Activated CD4-positive, alpha-beta T cell treated with anti-CD3 and anti-CD28 coated beads for 24 hours (primary cell): Measurements from ENCODE around the gene ISM2.

Experiments used
- DNase-seq, 2 donors: peaks; one replicate each; pipeline ENCODE4 v3.0.0-alpha.2; 2020; ENCODE audit warnings: low read depth in 2 of 2

Gene ISM2

GRCh38 chr14:77508249-77508648 is 9.6 kb upstream of the ISM2 start:
- DNase-seq = no peak

- no peak for DNase-seq
Measured at GRCh38 chr14:77507762-77508161, 9.1 kb upstream of the ISM2 start.

- no peak for DNase-seq
Measured at GRCh38 chr14:77505031-77505430, 6.4 kb upstream of the ISM2 start.

GRCh38 chr14:77503138-77503537 is 4.5 kb upstream of the ISM2 start:
- DNase-seq = no peak

GRCh38 chr14:77502109-77502782 is 3.6 kb upstream of the ISM2 start:
- no peak for DNase-seq

- no peak for DNase-seq
Measured at GRCh38 chr14:77498984-77499527, 440 bp upstream of the ISM2 start.

- no peak for DNase-seq
Measured at GRCh38 chr14:77495334-77495733, 3.3 kb downstream of the ISM2 start.

GRCh38 chr14:77491056-77491455 is 7.6 kb downstream of the ISM2 start:
- no peak for DNase-seq

GRCh38 chr14:77490347-77490986 is 8.1 kb downstream of the ISM2 start:
- no peak for DNase-seq

- DNase-seq = no peak
Measured at GRCh38 chr14:77489041-77489440, 9.6 kb downstream of the ISM2 start.

- DNase-seq = no peak
Measured at GRCh38 chr14:77488558-77488957, 10.1 kb downstream of the ISM2 start.

- DNase-seq = no peak
Measured at GRCh38 chr14:77485901-77486678, 12.5 kb downstream of the ISM2 start.

- DNase-seq = no peak
Measured at GRCh38 chr14:77485256-77485655, 13.4 kb downstream of the ISM2 start.

GRCh38 chr14:77482422-77482821 is 16.2 kb downstream of the ISM2 start:
- DNase-seq = no peak

GRCh38 chr14:77478796-77479195 is 19.8 kb downstream of the ISM2 start:
- DNase-seq = no peak

- no peak for DNase-seq
Measured at GRCh38 chr14:77478029-77478428, 20.6 kb downstream of the ISM2 start.

GRCh38 chr14:77475432-77476115 is 23.0 kb downstream of the ISM2 start:
- DNase-seq = no peak

- no peak for DNase-seq
Measured at GRCh38 chr14:77474479-77475177, 24.0 kb downstream of the ISM2 start.

- no peak for DNase-seq
Measured at GRCh38 chr14:77473921-77474320, 24.7 kb downstream of the ISM2 start.

GRCh38 chr14:77470224-77470870 is 28.3 kb downstream of the ISM2 start:
- no peak for DNase-seq

GRCh38 chr14:77469539-77469938 is 29.1 kb downstream of the ISM2 start:
- no peak for DNase-seq
